Sciatic nerve (tissue), 2 donors: ENCODE measurements around the gene PCDHGA9. TPM values are rescaled to one million over a fixed set of nuclear protein-coding genes. Genes with fewer than 3 reads are reported as not detected.
A peak's percentile ranks its signal among the peaks of the same experiment; 100 is the strongest.
"Not testable (repeated sequence)": the region's sequence is repeated elsewhere in the genome, so short reads cannot be mapped to it uniquely, and the experiment has no call there.

ENCODE experiments used
- ATAC-seq: fragments of 200-7000 bp; cut with Tn5 transposase; one replicate; pipeline ENCODE4 v1.9.1; 2020; ENCODE audit warnings: mild to moderate bottlenecking, moderate library complexity
- DNase-seq: peaks from one replicate; pipeline ENCODE4 v3.0.0-alpha.2; 2020; ENCODE audit warnings: low spot score
- intact Hi-C: fragments of 100-400 bp; cut with DNase I; formaldehyde crosslinking; loops from one replicate; pipeline ENCODE4 v1.14.2; 2022
- total RNA-seq: library from RNA; stranded (reverse); fragmentation: NEBNext Ultra II Directional; extraction: Animal tissue kit (Norgen Biotek cat#: 25700); gene quantifications from one replicate; pipeline ENCODE4 v1.2.1, GENCODE V29; 2021
- donor health status: DM: no; HTN: no; CAD: no.
- donor health status: DM: no; HTN: no; CAD: no.

Gene PCDHGA9
- total RNA-seq, 1 donor from 2014 or later: 10.7 TPM

GRCh38 chr5:141409598-141410306 lies 7.2 kb downstream of the PCDHGA9 start:
- intact Hi-C loops: no loop called here
- DNase-seq (no peak), ATAC-seq (no peak)

DNA sequence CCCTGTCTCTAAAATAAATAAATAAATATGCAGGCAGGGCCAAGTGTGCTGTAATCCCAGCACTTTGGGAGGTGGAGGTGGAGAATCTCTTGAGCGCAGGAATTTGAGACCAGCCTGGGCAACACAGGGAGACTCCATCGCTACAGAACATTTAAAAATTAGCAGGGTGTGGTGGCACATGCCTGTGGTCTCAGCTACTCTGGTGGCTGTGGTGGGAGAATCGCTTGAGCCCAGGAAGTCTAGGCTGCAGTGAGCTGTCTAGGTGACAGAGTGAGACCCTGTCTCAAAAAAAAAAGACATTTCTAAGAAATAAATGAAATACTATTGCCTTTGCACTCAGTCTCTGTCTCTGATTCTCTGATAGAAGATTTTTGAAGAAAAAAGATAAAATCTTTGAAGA lies 9.0 kb downstream of the PCDHGA9 start:
- no peak for ATAC-seq
- DNase-seq: no peak
- intact Hi-C loops: no loop called here

DNA sequence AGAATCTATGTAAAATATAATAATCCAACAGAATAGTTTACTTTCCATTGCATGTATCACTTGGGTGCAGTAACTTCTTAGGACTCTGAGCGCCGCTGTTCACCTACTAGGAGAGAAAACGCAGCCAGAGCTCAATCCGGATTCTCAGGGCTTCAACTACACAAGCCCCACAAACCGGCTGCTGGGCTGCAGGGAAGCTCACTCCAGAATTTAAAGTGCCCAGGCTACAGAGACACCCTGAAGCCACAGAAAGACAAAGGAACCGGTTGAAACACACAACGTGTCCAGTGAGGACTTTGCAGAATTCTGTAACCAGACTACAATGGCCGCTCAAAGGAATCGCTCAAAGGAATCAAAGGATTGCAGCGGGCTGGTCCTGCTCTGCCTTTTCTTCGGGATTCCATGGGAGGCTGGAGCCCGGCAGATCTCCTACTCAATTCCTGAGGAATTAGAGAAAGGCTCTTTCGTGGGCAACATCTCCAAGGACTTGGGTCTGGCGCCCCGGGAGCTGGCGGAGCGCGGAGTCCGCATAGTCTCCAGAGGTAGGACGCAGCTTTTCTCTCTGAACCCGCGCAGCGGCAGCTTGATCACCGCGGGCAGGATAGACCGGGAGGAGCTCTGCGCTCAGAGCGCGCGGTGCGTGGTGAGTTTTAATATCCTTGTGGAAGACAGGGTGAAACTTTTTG lies 10.4 kb downstream of the PCDHGA9 start, which contains the start of gene PCDHGA10:
TSS of gene PCDHGA10 (plus strand) at position 134 of the 686 bp plus-strand sequence. CDS start at position 323, 189 bp downstream.
- DNase-seq (peak; percentile 59), ATAC-seq (peak; percentile 39)
- intact Hi-C loops: no loop called here

- intact Hi-C loops: no loop called here
- no peak for DNase-seq
- ATAC-seq: no peak
These were observed 11.0 kb downstream of the PCDHGA9 start for GRCh38 chr5:141413540-141414069.

DNA sequence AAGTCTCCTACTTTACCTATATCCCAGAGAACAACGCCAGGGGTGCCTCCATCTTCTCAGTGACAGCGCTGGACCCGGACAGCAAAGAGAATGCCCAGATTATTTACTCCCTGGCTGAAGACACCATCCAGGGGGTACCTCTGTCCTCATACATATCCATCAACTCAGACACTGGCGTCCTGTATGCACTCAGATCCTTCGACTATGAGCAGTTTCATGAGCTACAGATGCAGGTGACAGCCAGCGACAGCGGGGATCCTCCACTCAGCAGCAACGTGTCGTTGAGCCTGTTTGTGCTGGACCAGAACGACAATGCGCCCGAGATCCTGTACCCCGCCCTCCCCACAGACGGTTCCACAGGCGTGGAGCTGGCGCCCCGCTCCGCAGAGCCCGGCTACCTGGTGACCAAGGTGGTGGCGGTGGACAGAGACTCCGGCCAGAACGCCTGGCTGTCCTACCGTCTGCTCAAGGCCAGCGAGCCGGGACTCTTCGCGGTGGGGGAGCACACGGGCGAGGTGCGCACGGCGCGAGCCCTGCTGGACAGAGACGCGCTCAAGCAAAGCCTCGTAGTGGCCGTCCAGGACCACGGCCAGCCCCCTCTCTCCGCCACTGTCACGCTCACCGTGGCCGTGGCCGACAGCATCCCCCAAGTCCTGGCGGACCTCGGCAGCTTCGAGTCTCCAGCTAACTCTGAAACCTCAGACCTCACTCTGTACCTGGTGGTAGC lies 12.1 kb downstream of the PCDHGA9 start:
- ATAC-seq, intact Hi-C loops, DNase-seq: not testable (repeated sequence)

DNA sequence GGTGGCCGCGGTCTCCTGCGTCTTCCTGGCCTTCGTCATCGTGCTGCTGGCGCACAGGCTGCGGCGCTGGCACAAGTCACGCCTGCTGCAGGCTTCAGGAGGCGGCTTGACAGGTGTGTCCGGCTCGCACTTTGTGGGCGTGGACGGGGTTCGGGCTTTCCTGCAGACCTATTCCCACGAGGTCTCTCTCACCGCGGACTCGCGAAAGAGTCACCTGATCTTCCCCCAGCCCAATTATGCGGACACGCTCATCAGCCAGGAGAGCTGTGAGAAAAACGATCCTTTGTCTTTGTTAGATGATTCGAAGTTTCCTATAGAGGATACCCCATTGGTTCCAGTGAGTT lies 12.7 kb downstream of the PCDHGA9 start:
- intact Hi-C loops, ATAC-seq, DNase-seq: not testable (repeated sequence)

DNA sequence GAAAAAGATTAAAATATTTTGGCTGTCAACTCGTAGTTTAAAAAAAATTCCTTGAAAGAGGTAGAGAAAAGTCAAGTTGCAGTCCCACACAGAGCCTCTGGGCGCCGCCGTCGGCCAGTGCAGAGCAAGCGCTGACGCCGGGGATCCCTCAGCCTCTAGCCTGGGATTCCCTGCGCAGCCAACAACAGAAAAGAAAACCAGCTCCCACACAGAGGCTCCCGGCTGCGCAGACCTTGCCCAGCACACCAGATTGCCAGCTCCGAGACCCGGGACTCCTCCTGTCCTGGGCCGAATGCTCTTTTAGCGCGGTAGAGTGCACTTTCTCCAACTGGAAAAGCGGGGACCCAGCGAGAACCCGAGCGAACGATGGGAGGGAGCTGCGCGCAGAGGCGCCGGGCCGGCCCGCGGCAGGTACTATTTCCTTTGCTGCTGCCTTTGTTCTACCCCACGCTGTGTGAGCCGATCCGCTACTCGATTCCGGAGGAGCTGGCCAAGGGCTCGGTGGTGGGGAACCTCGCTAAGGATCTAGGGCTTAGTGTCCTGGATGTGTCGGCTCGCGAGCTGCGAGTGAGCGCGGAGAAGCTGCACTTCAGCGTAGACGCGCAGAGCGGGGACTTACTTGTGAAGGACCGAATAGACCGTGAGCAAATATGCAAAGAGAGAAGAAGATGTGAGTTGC lies 15.1 kb downstream of the PCDHGA9 start, which contains the start of gene PCDHGB7:
TSS of gene PCDHGB7 (plus strand) at position 184 of the 679 bp plus-strand sequence. CDS start at position 367, 183 bp downstream.
- DNase-seq (peak; percentile 78), ATAC-seq (peak; percentile 94)
- intact Hi-C loops: not testable (repeated sequence)

DNA sequence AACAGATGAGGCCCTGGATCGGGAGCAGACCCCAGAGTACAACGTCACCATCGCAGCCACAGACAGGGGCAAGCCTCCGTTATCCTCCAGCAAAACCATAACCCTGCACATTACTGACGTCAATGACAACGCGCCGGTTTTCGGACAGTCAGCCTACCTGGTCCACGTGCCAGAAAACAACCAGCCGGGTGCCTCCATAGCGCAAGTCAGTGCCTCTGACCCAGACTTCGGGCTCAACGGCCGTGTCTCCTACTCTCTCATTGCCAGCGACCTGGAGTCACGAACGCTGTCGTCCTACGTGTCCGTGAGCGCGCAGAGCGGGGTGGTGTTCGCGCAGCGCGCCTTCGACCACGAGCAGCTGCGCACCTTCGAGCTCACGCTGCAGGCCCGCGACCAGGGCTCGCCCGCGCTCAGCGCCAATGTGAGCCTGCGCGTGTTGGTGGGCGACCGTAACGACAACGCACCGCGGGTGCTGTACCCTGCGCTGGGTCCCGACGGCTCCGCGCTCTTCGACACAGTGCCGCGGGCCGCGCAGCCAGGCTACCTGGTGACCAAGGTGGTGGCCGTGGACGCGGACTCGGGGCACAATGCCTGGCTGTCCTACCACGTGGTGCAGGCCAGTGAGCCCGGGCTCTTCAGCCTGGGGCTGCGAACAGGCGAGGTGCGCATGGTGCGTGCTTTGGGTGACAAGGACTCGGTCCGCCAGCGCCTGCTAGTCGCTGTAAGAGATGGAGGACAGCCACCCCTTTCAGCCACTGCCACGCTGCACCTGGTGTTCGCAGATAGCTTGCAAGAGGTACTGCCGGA lies 16.7 kb downstream of the PCDHGA9 start:
- intact Hi-C loops: no loop called here
- peak; percentile 52 for DNase-seq
- ATAC-seq: no peak

DNA sequence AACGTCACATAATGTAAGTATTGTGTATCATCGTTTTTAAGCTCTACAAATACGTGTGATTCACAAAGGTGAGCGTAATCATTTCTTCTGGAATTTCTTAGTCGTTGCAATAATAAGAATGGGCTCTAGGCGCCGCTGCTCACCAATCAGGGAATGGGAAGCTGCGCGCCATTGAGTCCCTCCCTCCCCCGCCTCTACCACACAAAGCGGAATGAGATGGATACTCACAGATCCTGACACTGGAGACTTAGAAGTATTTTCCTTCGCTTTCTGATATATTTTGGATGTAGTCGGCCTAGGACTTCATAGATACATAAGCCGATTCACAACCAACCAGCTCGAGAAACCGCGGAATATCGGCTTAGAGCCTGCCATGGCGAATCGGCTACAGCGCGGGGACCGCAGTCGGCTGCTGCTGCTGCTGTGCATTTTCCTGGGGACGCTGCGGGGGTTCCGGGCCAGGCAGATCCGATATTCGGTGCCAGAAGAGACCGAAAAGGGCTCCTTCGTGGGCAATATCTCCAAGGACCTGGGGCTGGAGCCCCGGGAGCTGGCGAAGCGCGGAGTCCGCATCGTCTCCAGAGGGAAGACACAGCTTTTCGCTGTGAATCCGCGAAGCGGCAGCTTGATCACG lies 18.4 kb downstream of the PCDHGA9 start, which contains the start of gene PCDHGA11:
TSS of gene PCDHGA11 (plus strand) at position 197 of the 634 bp plus-strand sequence. CDS start at position 374, 177 bp downstream.
- no peak for ATAC-seq
- intact Hi-C loops: loop anchor here (10.0 kb wide), 1 partner anchor 124 kb away; no protein-coding TSS in a partner anchor
- peak; percentile 60 for DNase-seq

DNA sequence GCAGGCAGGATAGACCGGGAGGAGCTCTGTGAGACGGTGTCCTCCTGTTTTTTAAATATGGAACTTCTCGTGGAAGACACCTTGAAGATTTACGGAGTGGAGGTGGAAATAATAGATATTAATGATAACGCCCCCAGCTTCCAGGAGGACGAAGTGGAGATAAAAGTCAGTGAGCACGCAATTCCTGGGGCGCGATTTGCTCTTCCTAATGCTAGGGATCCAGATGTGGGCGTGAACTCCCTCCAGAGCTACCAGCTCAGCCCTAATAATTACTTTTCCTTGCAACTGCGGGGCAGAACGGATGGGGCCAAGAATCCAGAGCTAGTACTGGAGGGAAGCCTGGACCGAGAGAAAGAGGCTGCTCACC lies 18.9 kb downstream of the PCDHGA9 start:
- intact Hi-C loops: loop anchor here (10.0 kb wide), 1 partner anchor 123 kb away; no protein-coding TSS in a partner anchor
- ATAC-seq (no peak), DNase-seq (no peak)

DNA sequence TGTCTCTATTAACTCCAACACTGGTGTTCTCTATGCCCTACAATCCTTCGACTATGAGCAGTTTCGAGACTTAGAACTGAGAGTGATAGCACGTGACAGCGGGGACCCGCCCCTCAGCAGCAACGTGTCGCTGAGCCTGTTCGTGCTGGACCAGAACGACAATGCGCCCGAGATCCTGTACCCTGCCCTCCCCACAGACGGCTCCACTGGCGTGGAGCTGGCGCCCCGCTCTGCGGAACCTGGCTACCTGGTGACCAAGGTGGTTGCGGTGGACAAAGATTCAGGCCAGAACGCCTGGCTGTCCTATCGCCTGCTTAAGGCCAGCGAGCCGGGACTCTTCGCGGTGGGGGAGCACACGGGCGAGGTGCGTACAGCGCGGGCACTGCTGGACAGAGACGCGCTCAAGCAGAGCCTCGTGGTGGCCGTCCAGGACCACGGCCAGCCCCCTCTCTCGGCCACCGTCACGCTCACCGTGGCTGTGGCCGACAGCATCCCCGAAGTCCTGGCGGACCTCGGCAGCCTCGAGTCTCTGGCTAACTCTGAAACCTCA lies 20.2 kb downstream of the PCDHGA9 start:
- intact Hi-C loops: loop anchor here (10.0 kb wide), 1 partner anchor 122 kb away; no protein-coding TSS in a partner anchor
- no peak for DNase-seq
- no peak for ATAC-seq

DNA sequence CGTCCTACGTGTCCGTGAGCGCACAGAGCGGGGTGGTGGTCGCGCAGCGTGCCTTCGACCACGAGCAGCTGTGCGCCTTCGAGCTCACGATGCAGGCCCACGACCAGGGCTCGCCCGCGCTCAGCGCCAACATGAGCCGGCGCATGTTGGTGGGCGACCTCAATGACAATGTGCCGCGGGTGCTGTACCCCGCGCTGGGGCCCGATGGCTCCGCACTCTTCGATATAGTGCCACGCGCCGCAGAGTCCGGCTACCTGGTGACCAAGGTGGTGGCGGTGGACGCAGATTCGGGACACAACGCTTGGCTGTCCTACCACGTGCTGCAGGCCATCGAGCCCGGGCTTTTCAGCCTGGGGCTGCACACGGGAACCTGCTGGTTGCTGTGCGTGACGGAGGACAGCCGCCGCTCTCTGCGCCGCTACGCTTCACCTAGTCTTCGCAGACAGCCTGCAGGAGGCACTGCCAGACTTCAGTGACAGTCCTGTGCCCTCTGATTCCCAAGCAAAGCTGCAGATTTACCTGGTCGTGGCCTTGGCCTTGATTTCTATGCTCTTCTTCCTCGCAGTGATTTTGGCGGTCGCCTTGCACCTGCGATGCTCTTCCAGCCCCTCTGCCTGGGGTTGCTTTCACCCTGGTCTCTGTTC lies 25.3 kb downstream of the PCDHGA9 start:
- no peak for ATAC-seq
- intact Hi-C loops: loop anchor here (10.0 kb wide), 1 partner anchor 117 kb away; no protein-coding TSS in a partner anchor
- DNase-seq: no peak

- intact Hi-C loops: no loop called here
- DNase-seq (no peak), ATAC-seq (peak; percentile 88)
These were observed 27.9 kb downstream of the PCDHGA9 start, which contains the start of gene PCDHGA12 for GRCh38 chr5:141430332-141431113. Gene PCDHGA12, plus strand, starts transcription at chr5:141430507. Its CDS starts 253 bp downstream, at chr5:141430760.

DNA sequence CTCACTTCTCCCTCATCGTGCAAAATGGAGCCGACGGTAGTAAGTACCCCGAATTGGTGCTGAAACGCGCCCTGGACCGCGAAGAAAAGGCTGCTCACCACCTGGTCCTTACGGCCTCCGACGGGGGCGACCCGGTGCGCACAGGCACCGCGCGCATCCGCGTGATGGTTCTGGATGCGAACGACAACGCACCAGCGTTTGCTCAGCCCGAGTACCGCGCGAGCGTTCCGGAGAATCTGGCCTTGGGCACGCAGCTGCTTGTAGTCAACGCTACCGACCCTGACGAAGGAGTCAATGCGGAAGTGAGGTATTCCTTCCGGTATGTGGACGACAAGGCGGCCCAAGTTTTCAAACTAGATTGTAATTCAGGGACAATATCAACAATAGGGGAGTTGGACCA lies 28.7 kb downstream of the PCDHGA9 start:
- intact Hi-C loops: no loop called here
- ATAC-seq (peak; percentile 63), DNase-seq (no peak)

GRCh38 chr5:141432308-141432707 lies 29.7 kb downstream of the PCDHGA9 start:
- not testable (repeated sequence) for ATAC-seq, DNase-seq

DNA sequence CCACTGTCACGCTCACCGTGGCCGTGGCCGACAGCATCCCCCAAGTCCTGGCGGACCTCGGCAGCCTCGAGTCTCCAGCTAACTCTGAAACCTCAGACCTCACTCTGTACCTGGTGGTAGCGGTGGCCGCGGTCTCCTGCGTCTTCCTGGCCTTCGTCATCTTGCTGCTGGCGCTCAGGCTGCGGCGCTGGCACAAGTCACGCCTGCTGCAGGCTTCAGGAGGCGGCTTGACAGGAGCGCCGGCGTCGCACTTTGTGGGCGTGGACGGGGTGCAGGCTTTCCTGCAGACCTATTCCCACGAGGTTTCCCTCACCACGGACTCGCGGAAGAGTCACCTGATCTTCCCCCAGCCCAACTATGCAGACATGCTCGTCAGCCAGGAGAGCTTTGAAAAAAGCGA lies 30.1 kb downstream of the PCDHGA9 start:
- DNase-seq, ATAC-seq, intact Hi-C loops: not testable (repeated sequence)

More at GRCh38 chr5:141432308-141432707, 29.7 kb downstream of the PCDHGA9 start:
- intact Hi-C loops: not testable (repeated sequence)
